Measurements from ENCODE around the gene GGNBP2. TPM values are rescaled to one million over a fixed set of nuclear protein-coding genes. Genes with fewer than 3 reads are reported as not detected.
"Not testable (repeated sequence)": the region's sequence is repeated elsewhere in the genome, so short reads cannot be mapped to it uniquely, and the experiment has no call there.

Gene GGNBP2
- polyA plus RNA-seq, 3 donors = 76.7 to 95.9 (median 91.3) TPM

DNA sequence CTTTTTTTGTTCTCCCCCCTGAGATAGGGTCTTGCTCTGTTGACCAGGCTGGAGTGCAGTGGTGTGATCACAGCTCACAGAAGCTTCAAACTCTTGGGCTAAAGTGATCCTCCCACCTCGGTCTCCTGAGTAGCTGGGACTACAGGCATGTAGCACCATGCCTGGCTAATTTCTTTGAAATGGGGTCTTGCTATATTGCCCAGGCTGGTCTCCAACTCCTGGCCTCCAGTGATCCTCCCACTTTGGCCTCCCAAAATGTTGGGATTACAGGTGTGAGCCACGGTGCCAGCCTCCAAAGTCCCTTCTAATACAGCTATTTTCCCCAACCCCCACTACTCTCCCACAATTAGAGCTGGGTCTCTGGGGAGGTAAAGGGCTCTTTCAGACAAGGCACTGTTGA lies 36.3 kb upstream of the GGNBP2 start:
- DNase-seq (ENCODE audit: extremely low read depth in 1 of 11, low read depth in 9 of 11, low spot score in 4 of 11) = not testable (repeated sequence)

- DNase-seq (ENCODE audit: extremely low read depth in 1 of 11, low read depth in 9 of 11, low spot score in 4 of 11) = no peak
These were observed 35.3 kb upstream of the GGNBP2 start for GRCh38 chr17:36509272-36509985.

DNA sequence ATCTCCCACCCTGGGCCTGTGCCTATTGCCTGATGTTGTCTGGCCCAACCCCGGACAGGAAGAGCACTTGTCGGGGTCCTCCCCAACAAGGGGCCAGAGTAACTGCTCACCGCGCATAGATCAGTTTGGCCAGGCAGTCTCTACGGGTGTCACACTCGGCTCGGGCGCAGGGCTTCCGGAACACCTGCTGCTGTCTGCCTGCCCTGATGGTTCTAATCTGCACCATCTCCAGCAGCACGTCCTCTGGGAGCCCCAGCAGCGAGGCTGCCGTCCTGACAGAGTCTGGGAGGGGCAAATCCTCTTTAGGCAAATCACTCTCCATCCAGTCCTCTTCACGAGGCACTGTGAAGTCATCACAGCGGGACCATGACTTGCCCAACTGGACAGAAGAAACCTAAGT lies 34.1 kb upstream of the GGNBP2 start:
- no peak for DNase-seq (ENCODE audit: extremely low read depth in 1 of 11, low read depth in 9 of 11, low spot score in 4 of 11)

DNA sequence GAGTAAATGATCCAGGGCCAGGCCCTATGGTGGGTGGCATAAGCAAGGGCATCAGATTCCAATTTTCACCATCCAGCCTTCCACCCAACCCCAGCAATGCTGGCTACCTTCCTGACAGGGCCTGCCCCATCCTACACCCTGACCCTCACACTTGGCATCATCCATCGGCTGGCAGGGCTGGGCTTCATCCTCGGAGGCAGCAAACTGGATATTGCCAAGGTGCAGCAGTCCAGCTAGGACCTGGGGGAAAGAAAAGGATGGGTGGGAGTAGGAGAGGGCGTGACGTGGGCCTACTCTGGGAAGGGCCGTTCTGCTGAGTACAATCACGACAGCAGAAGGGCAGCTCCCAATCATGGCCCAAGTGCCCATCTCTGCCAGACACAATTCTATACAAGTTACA lies 33.5 kb upstream of the GGNBP2 start:
- no peak for DNase-seq (ENCODE audit: extremely low read depth in 1 of 11, low read depth in 9 of 11, low spot score in 4 of 11)

GRCh38 chr17:36512641-36513040 lies 32.1 kb upstream of the GGNBP2 start:
- DNase-seq (ENCODE audit: extremely low read depth in 1 of 11, low read depth in 9 of 11, low spot score in 4 of 11) = no peak

DNA sequence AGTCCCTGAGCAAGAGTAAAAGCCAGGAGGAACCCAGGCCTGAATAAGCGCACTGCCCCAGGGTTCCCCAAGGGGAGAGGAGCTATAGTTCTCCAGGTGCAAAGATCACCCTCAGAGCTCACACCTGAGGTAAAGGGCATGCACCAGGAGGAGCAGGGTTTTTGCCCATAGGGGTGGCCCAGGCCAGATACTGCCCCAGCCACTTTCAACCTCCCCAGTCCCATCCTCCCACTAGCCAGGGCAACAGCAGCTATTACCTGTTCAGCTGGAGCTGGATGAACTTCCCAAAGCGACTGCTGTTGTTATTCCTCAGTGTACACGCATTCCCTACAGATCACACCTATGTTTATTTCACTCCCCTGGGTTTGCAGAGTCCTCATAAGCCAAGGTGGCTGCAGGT lies 29.9 kb upstream of the GGNBP2 start:
- DNase-seq (ENCODE audit: extremely low read depth in 1 of 11, low read depth in 9 of 11, low spot score in 4 of 11) = no peak

- DNase-seq (ENCODE audit: extremely low read depth in 1 of 11, low read depth in 9 of 11, low spot score in 4 of 11) = no peak
These were observed 28.9 kb upstream of the GGNBP2 start for GRCh38 chr17:36515837-36516236.

DNA sequence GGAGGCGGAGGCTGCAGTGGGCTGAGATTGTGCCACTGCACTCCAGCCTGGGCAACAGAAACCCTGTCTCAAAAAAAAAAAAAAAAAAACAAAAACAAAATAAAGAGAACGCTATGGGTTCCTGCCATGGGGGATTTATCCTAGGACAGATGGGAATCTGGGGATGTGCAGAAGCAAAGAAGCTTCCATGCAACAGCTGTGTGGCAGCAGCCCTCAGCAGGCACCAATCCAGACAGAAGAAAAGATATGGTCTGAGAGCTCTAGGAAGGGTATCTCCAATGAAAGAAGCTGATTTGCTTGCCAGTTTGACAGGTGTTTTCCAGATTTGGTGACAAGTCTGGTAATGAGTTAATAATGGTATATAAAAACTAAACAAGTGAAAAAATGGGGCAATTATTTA lies 21.6 kb upstream of the GGNBP2 start:
- DNase-seq (ENCODE audit: extremely low read depth in 1 of 11, low read depth in 9 of 11, low spot score in 4 of 11) = no peak

- DNase-seq (ENCODE audit: extremely low read depth in 1 of 11, low read depth in 9 of 11, low spot score in 4 of 11) = no peak
These were observed 20.3 kb upstream of the GGNBP2 start for GRCh38 chr17:36524428-36524876.

GRCh38 chr17:36525113-36525512 lies 19.6 kb upstream of the GGNBP2 start:
- DNase-seq (ENCODE audit: extremely low read depth in 1 of 11, low read depth in 9 of 11, low spot score in 4 of 11) = no peak

DNA sequence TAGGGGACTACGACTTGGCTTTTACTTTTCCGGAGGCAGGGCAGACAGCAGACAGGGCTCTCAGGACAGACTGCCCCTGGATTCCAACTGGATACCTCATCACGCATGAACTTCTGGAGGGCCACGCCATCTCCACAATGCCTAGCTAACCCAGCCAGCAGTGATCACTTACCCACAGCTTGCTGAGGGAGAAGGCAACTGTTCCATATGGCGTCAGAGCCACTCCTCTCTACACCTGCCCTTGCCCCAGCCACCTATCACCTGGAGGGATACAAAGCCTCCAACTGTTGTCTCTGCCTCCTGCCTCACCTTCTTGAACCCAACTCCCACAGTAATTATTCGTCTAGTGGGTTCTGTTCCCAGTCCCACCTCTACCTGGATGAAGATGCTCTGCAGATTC lies 18.8 kb upstream of the GGNBP2 start:
- DNase-seq (ENCODE audit: extremely low read depth in 1 of 11, low read depth in 9 of 11, low spot score in 4 of 11) = no peak

DNA sequence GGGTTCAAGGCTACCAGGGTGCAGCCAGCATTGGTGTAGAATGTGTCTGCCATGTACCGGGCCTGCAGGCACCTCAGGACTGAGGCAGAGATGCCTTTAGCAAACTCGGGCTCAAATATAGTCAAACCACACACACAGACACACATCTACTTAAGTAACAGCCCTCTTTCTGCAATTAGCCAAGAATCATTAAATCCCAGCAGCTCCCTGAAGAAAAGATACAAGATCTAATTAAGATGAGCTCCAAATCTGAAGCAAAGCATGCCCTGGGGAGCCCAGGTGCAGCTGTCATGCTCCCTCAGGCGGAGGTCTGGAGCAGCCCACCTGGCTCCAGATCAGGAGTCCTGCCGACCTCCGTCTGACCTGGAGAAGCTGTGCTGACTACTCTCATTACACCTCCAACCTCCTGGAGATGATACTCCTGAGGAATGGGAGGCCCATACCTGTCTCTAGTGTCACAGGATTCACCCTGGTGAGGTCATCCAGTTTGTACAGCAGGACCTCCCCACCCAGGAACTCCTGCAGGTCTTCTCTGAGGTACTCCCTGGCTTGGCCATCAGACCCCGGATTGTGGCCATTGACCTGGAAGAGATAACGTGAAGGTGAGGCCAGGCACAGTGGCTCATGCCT lies 17.0 kb upstream of the GGNBP2 start:
- no peak for DNase-seq (ENCODE audit: extremely low read depth in 1 of 11, low read depth in 9 of 11, low spot score in 4 of 11)

DNA sequence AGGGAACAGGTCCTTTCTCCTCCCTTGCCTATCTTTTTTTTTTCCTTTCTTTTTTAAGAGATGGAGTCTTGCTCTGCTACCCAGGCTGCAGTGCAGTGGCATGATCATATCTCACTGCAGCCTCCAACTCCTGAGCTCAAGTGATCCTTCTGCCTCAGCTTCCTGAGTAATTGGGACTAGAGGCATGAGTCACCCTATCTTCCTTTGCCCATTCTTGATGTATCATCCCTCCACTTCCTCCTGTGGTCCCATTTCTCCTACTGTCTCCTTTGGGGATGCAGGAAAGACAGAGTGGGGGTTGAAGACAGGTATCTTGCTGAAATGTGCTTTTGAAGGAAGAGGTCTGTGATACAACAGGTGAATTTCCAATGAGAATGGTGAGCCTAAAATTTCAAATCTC lies 15.6 kb upstream of the GGNBP2 start:
- DNase-seq (ENCODE audit: extremely low read depth in 1 of 11, low read depth in 9 of 11, low spot score in 4 of 11) = no peak

GRCh38 chr17:36532435-36532975 lies 12.2 kb upstream of the GGNBP2 start:
- no peak for DNase-seq (ENCODE audit: extremely low read depth in 1 of 11, low read depth in 9 of 11, low spot score in 4 of 11)

GRCh38 chr17:36533935-36534839 lies 10.5 kb upstream of the GGNBP2 start:
- DNase-seq (ENCODE audit: extremely low read depth in 1 of 11, low read depth in 9 of 11, low spot score in 4 of 11) = peak in 10 of 11 donors; percentile 17 to 51 (median 38)

GRCh38 chr17:36534840-36535668 lies 9.7 kb upstream of the GGNBP2 start, which contains the start of the genes MYO19 and PIGW:
MYO19 (minus strand) TSS chr17:36534868; CDS start chr17:36532538, 2,330 bp downstream.
PIGW (plus strand) TSS chr17:36534987; CDS start chr17:36537102, 2,115 bp downstream.
- peak in 10 of 11 donors; percentile 72 to 86 (median 80) for DNase-seq (ENCODE audit: extremely low read depth in 1 of 11, low read depth in 9 of 11, low spot score in 4 of 11)

- no peak for DNase-seq (ENCODE audit: extremely low read depth in 1 of 11, low read depth in 9 of 11, low spot score in 4 of 11)
These were observed 9.0 kb upstream of the GGNBP2 start for GRCh38 chr17:36535669-36536081.

DNA sequence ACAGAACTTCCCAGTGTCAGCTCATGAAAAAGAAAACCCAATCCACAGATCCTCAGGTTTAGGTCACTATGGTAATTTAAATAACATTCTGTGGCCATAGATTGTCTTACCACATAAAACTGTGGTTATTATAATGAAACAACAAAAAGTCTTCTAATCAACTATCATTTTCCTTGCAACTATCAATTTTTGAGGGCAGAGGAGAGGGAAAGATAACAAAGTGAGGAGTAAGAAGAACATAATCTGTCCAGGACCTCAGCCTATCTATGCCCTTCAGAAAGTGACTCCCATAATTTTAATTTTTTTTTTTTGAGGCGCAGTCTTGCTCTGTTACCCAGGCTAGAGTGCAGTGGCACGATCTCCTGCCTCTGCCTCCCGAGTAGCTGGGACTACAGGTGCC lies 4.0 kb upstream of the GGNBP2 start:
- no peak for DNase-seq (ENCODE audit: extremely low read depth in 1 of 11, low read depth in 9 of 11, low spot score in 4 of 11)
